Measurements from ENCODE around the gene TIAM1. TPM values are rescaled to one million over a fixed set of nuclear protein-coding genes. Genes with fewer than 3 reads are reported as not detected.

Gene TIAM1
- total RNA-seq, 1 donor from 2014 or later: 6.6 TPM

DNA sequence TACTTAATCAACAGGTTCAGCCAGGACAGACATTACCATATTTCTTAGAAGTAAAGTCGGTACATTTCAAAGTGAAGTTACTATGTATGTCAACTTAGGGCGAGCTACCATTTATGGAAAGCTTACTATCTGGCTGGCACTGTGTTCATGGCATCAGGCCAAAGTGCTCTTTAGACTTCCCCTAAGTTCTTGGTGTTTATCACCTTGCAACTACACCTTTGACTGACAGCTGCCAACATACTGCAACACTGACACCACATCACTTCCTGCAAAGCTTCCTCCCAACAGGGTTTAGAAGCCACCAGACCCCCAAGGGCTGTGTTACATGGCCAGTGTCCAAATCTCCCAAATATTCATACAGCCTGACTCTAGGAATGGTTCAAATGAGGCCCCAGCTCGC lies 61.0 kb downstream of the TIAM1 start:
- TF ChIP-seq, protein P1, sequence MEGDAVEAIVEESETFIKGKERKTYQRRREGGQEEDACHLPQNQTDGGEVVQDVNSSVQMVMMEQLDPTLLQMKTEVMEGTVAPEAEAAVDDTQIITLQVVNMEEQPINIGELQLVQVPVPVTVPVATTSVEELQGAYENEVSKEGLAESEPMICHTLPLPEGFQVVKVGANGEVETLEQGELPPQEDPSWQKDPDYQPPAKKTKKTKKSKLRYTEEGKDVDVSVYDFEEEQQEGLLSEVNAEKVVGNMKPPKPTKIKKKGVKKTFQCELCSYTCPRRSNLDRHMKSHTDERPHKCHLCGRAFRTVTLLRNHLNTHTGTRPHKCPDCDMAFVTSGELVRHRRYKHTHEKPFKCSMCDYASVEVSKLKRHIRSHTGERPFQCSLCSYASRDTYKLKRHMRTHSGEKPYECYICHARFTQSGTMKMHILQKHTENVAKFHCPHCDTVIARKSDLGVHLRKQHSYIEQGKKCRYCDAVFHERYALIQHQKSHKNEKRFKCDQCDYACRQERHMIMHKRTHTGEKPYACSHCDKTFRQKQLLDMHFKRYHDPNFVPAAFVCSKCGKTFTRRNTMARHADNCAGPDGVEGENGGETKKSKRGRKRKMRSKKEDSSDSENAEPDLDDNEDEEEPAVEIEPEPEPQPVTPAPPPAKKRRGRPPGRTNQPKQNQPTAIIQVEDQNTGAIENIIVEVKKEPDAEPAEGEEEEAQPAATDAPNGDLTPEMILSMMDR (IDR thresholded peaks at IDR 0.05): no peak
- Mint-ChIP-seq H3K4me1 (ENCODE audit: low read depth) (peaks cover 40% of the 10 kb centered on the region), H3K4me3 (ENCODE audit: unreplicated experiment) (no peak overlapping the region), H3K36me3 (ENCODE audit: low read depth) (peaks cover 2% of the 10 kb centered on the region), H3K27ac (ENCODE audit: unreplicated experiment) (peak overlapping the region; percentile 53), H3K9me3 (ENCODE audit: low read depth) (peaks cover 6% of the 10 kb centered on the region), H3K27me3 (ENCODE audit: low read depth) (no peaks in the 10 kb centered on the region)
- no peak for DNase-seq (ENCODE audit: low spot score)

DNA sequence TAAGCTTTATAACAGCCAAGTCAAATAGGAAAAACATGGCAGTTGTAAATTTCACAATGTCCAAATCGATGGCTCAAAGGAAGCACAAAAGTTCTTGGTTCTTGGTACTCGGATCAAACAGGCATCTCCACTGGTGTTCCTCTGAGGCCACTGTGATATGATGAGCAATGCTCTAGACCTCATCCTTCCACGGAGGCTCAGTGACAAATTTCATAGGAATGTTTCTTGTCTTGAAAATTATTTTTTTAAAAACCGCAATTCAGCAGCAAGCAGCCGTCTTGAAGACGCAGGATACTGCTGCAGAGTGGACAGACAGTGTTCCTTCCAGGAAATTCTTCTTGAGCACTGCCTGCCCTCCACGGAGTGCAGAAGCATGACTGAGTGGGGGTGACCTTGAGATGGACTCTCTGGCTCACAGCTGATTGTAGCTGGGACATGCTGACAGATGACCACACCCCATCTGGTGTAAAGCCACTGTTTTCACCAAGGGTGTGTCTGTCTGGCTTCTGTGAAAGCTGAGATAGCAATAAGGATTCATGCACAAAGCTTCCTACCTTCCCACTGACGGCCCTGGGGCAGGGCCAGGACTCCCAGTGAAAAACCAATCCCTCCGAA lies 61.9 kb downstream of the TIAM1 start:
- Mint-ChIP-seq H3K4me3 (ENCODE audit: unreplicated experiment) (peak overlapping the region; percentile 7), H3K27me3 (ENCODE audit: low read depth) (no peaks in the 10 kb centered on the region), H3K9me3 (ENCODE audit: low read depth) (no peaks in the 10 kb centered on the region), H3K4me1 (ENCODE audit: low read depth) (peaks cover 40% of the 10 kb centered on the region), H3K27ac (ENCODE audit: unreplicated experiment) (peak overlapping the region; percentile 84), H3K36me3 (ENCODE audit: low read depth) (no peaks in the 10 kb centered on the region)
- TF ChIP-seq, protein P1 (IDR thresholded peaks at IDR 0.05): no peak
- DNase-seq (ENCODE audit: low spot score): no peak

DNA sequence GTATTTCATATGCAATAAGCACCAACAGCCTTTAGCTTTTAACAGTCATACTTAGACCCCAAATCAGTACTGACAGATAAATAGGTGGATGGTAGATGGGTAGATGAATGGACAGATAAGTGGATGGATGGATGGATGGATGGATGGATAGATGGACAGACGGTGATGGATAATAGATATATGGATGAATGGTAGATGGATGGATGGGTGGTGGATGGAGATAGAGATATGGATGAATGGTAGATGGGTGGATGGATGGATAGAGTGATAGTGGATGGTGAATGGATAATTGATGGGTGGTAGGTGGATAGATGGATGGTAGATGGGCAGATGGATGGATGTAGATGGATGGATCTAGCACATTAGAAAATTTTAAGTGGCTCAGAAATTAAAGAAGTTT lies 62.5 kb downstream of the TIAM1 start:
- Mint-ChIP-seq H3K36me3 (ENCODE audit: low read depth) (no peaks in the 10 kb centered on the region), H3K4me3 (ENCODE audit: unreplicated experiment) (no peak overlapping the region), H3K9me3 (ENCODE audit: low read depth) (no peaks in the 10 kb centered on the region), H3K27ac (ENCODE audit: unreplicated experiment) (peak overlapping the region; percentile 13), H3K27me3 (ENCODE audit: low read depth) (no peaks in the 10 kb centered on the region), H3K4me1 (ENCODE audit: low read depth) (peaks cover 40% of the 10 kb centered on the region)
- TF ChIP-seq, protein P1 (IDR thresholded peaks at IDR 0.05): no peak
- DNase-seq (ENCODE audit: low spot score): no peak

DNA sequence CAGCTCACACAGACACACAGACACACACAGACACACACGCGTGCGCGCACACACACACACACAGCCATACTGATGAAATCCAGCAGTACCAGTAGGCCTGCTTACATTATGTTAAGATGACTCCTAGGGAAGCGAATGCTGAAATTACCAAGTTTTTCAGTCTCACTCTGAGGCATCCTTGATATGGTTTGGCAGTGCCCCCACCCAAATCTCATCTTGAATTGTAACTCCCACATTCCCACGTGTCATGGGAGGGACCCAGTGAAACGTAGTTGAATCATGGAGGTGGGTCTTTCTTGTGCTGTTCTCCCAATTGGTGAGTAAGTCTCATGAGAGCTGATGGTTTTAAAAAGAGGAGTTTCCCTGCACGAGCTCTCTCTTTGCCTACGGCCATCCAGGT lies 64.1 kb downstream of the TIAM1 start:
- H3K4me3 Mint-ChIP-seq (ENCODE audit: unreplicated experiment): no peak overlapping the region
- H3K9me3 Mint-ChIP-seq (ENCODE audit: low read depth): no peaks in the 10 kb centered on the region
- DNase-seq (ENCODE audit: low spot score): no peak
- TF ChIP-seq, protein P1 (IDR thresholded peaks at IDR 0.05): no peak
- no peaks in the 10 kb centered on the region for H3K36me3 Mint-ChIP-seq (ENCODE audit: low read depth)
- H3K4me1 Mint-ChIP-seq (ENCODE audit: low read depth): peaks cover 36% of the 10 kb centered on the region
- no peak overlapping the region for H3K27ac Mint-ChIP-seq (ENCODE audit: unreplicated experiment)
- H3K27me3 Mint-ChIP-seq (ENCODE audit: low read depth): no peaks in the 10 kb centered on the region

DNA sequence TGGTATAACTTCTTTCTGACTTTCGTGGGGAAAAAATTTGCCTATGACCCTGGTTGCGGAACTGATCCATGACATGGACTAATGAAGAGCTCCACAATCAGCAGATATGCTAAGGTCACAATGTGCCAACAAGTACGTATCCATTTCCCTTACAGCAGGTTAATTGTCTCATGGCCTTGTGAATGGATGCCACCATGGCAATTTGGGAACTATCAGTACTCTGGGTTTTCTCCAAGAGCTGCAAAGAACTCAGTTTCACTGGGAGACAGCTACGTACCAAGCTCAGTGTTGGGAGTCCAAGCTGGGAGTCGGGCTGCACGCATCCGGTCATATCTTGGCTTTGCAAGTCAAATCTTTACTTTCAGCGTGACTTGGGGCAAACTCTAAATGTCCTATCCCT lies 64.8 kb downstream of the TIAM1 start:
- H3K27ac Mint-ChIP-seq (ENCODE audit: unreplicated experiment): no peak overlapping the region
- no peaks in the 10 kb centered on the region for H3K9me3 Mint-ChIP-seq (ENCODE audit: low read depth)
- H3K4me3 Mint-ChIP-seq (ENCODE audit: unreplicated experiment): no peak overlapping the region
- TF ChIP-seq, protein P1 (IDR thresholded peaks at IDR 0.05): no peak
- H3K36me3 Mint-ChIP-seq (ENCODE audit: low read depth): no peaks in the 10 kb centered on the region
- H3K4me1 Mint-ChIP-seq (ENCODE audit: low read depth): peaks cover 29% of the 10 kb centered on the region
- no peaks in the 10 kb centered on the region for H3K27me3 Mint-ChIP-seq (ENCODE audit: low read depth)
- DNase-seq (ENCODE audit: low spot score): no peak
